ENCODE measurements around the gene FCHO1.

DNA sequence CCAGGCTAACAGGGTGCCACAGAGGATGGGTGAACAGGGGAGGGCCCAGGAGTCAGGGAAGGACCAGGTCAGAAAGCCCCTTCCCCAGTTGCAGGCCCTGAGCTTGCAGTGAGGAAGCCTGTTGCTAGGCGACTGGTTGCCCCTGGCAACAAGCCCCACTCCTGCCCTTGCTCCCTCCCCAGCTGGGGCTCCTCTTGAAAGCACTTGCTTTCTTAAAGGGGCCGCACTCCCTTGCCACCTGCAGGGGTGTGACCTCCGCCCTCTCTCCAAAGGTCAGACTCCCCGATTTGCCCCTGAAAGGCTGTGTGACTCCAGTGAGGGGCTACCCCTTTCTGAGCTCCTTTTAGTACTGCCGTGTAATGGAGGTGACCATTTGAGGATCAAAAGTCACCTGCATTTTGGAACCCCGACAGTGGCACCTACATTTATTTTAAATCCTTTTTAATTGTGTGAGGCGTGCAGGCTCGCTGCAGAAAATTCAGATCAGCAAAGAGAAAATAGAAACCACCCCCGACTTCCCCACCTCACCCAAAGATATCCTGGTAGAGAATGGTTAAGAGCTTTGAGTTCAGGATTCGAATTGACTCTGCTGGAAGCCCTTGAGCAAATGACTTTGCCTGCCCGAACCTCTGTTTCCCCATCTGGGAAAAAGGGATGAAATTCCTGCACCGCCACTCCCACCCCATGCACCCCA lies 4.8 kb downstream of the FCHO1 start:
- TF ChIP-seq GATA3 (IDR thresholded peaks at IDR 0.05; ENCODE audit: low read depth, low read length) (no peak), GATA2 (IDR thresholded peaks at IDR 0.05; ENCODE audit: low read depth, low read length) (no peak)

Data from SH-SY5Y (cell line).